ENCODE measurements around the gene MAGI1.

Gene MAGI1

GRCh38 chr3:66012711-66013110 lies 26.0 kb downstream of the MAGI1 start:
- DNase-seq (ENCODE audit: low spot score), result no peak

GRCh38 chr3:66010739-66011655 lies 27.7 kb downstream of the MAGI1 start:
- no peak for DNase-seq (ENCODE audit: low spot score)

- no peak for DNase-seq (ENCODE audit: low spot score)
Observed at GRCh38 chr3:66010348-66010738, 28.4 kb downstream of the MAGI1 start.

- no peak for DNase-seq (ENCODE audit: low spot score)
Observed at GRCh38 chr3:66004244-66004643, 34.5 kb downstream of the MAGI1 start.

GRCh38 chr3:66001626-66002025 lies 37.1 kb downstream of the MAGI1 start:
- no peak for DNase-seq (ENCODE audit: low spot score)

- DNase-seq (ENCODE audit: low spot score), result no peak
Observed at GRCh38 chr3:66000506-66000905, 38.2 kb downstream of the MAGI1 start.

GRCh38 chr3:65999606-66000005 lies 39.1 kb downstream of the MAGI1 start:
- no peak for DNase-seq (ENCODE audit: low spot score)

- DNase-seq (ENCODE audit: low spot score), result no peak
Observed at GRCh38 chr3:65996589-65996988, 42.1 kb downstream of the MAGI1 start.

- DNase-seq (ENCODE audit: low spot score), result no peak
Observed at GRCh38 chr3:65995515-65995914, 43.2 kb downstream of the MAGI1 start.

- no peak for DNase-seq (ENCODE audit: low spot score)
Observed at GRCh38 chr3:65995030-65995429, 43.7 kb downstream of the MAGI1 start.

GRCh38 chr3:65993134-65993900 lies 45.4 kb downstream of the MAGI1 start:
- no peak for DNase-seq (ENCODE audit: low spot score)

GRCh38 chr3:65992106-65992505 lies 46.6 kb downstream of the MAGI1 start:
- DNase-seq (ENCODE audit: low spot score), result no peak

GRCh38 chr3:65988411-65989180 lies 50.1 kb downstream of the MAGI1 start:
- DNase-seq (ENCODE audit: low spot score), result no peak

- DNase-seq (ENCODE audit: low spot score), result no peak
Observed at GRCh38 chr3:65986285-65986684, 52.4 kb downstream of the MAGI1 start.

GRCh38 chr3:65984975-65985374 lies 53.7 kb downstream of the MAGI1 start:
- no peak for DNase-seq (ENCODE audit: low spot score)

GRCh38 chr3:65983100-65983499 lies 55.6 kb downstream of the MAGI1 start:
- no peak for DNase-seq (ENCODE audit: low spot score)

GRCh38 chr3:65979731-65980130 lies 59.0 kb downstream of the MAGI1 start:
- DNase-seq (ENCODE audit: low spot score), result no peak

GRCh38 chr3:65979162-65979561 lies 59.6 kb downstream of the MAGI1 start:
- no peak for DNase-seq (ENCODE audit: low spot score)

GRCh38 chr3:65978116-65978515 lies 60.6 kb downstream of the MAGI1 start:
- no peak for DNase-seq (ENCODE audit: low spot score)

- DNase-seq (ENCODE audit: low spot score), result no peak
Observed at GRCh38 chr3:65975032-65975431, 63.7 kb downstream of the MAGI1 start.

- no peak for DNase-seq (ENCODE audit: low spot score)
Observed at GRCh38 chr3:65974509-65974908, 64.2 kb downstream of the MAGI1 start.

- no peak for DNase-seq (ENCODE audit: low spot score)
Observed at GRCh38 chr3:65972765-65973164, 66.0 kb downstream of the MAGI1 start.
